Lung (tissue), 12 donors: Measurements from ENCODE around the gene DHRS4. TPM values are rescaled to one million over a fixed set of nuclear protein-coding genes. Genes with fewer than 3 reads are reported as not detected.
"Not testable (repeated sequence)": the region's sequence is repeated elsewhere in the genome, so short reads cannot be mapped to it uniquely, and the experiment has no call there.

Experiments
- ATAC-seq: fragments of 200-7000 bp; cut with Tn5 transposase; one replicate; pipeline ENCODE4 v1.9.1; 2020; ENCODE audit warnings: moderate number of reproducible peaks; ENCODE audit not compliant: insufficient read depth, low FRiP score
- DNase-seq, 3 donors: peaks; one replicate each; pipeline ENCODE4 v3.0.0-alpha.2; 2013 to 2017
- H3K27ac ChIP-seq, 2 donors: one replicate each; pipeline ENCODE4 v1.5.1; 2013; ENCODE audit warnings: mild to moderate bottlenecking in 2 of 2, moderate library complexity in 2 of 2, control low read depth in 1 of 2, inconsistent platforms in 1 of 2, low read depth in 1 of 2, low read length in 1 of 2
- H3K27me3 ChIP-seq, 3 donors: one replicate each; pipeline ENCODE4 v1.5.1; 2013; ENCODE audit warnings: low read length in 2 of 3; ENCODE audit not compliant: control insufficient read depth in 3 of 3, insufficient read depth in 3 of 3
- H3K36me3 ChIP-seq, 4 donors: one replicate each; pipeline ENCODE4 v1.5.1; 2013; ENCODE audit warnings: low read length in 4 of 4, mild to moderate bottlenecking in 1 of 4, moderate library complexity in 1 of 4; ENCODE audit not compliant: control insufficient read depth in 4 of 4, insufficient read depth in 4 of 4
- H3K4me1 ChIP-seq, 5 donors: one replicate each; pipeline ENCODE4 v1.5.1; 2013; ENCODE audit warnings: low read length in 5 of 5, mild to moderate bottlenecking in 2 of 5, moderate library complexity in 1 of 5; ENCODE audit not compliant: control insufficient read depth in 5 of 5, insufficient read depth in 5 of 5
- H3K4me3 ChIP-seq: one replicate; pipeline ENCODE4 v1.5.1; 2013; ENCODE audit warnings: mild to moderate bottlenecking, control low read depth, moderate library complexity
- H3K9ac ChIP-seq, 2 donors: one replicate each; pipeline ENCODE4 v1.5.1; 2013; ENCODE audit warnings: low read length in 2 of 2, control low read depth in 1 of 2; ENCODE audit not compliant: insufficient read depth in 1 of 2
- H3K9me3 ChIP-seq, 4 donors: one replicate each; pipeline ENCODE4 v1.5.1; 2013; ENCODE audit warnings: low read length in 3 of 4, mild to moderate bottlenecking in 1 of 4, moderate library complexity in 1 of 4; ENCODE audit not compliant: control insufficient read depth in 4 of 4, insufficient read depth in 3 of 4
- WGBS, 2 donors: extraction: QIAGEN DNeasy Blood & Tissue Kit; methylation state at CpG; one replicate each; pipeline ENCODE4 v1.1.7; 2013; 5-methylcytosine and 5-hydroxymethylcytosine counted together
- polyA plus RNA-seq, 2 donors: library from polyadenylated mRNA; stranded (reverse); fragments of 200-250 nt; gene quantifications; one replicate each; pipeline ENCODE4 v1.2.1, GENCODE V29; 2013
- total RNA-seq, 2 donors: library from RNA; depleted of rRNA in 1 of 2; stranded (reverse); fragments of >200 nt in 1 of 2; gene quantifications; one replicate each; pipeline ENCODE4 v1.2.1, GENCODE V29; 2014 to 2021
- TF ChIP-seq, protein P1 (sequence below): IDR thresholded peaks from 2 replicates; pipeline ENCODE4 v1.5.1; 2012; ENCODE audit warnings: mild to moderate bottlenecking; ENCODE audit errors: control extremely low read depth, extremely low read depth
- donor health status: control.
- donor health status: control.
- donor health status: Bipolar disorder and iron deficiency.
- donor health status: healthy.
- donor health status: DM: yes; HTN: yes; CAD: no.

The DHRS4 gene
- total and polyA plus RNA-seq, 4 donors = 36.0 to 45.9 (median 41.2) TPM

- DNase-seq = no peak
- Histone ChIP-seq H3K4me3 (no peak overlapping the region), H3K27ac (no peak overlapping the region), H3K36me3 (peaks cover 0 to 11% (median 4%) of the 10 kb centered on the region in 4 donors), H3K9ac (no peak overlapping the region), H3K9me3 (no peaks in the 10 kb centered on the region), H3K27me3 (no peaks in the 10 kb centered on the region), H3K4me1 (no peaks in the 10 kb centered on the region)
- 80 to 87% methylated on average over 3 of the region's 3 CpGs for WGBS, 2 donors
- TF ChIP-seq, protein P1, sequence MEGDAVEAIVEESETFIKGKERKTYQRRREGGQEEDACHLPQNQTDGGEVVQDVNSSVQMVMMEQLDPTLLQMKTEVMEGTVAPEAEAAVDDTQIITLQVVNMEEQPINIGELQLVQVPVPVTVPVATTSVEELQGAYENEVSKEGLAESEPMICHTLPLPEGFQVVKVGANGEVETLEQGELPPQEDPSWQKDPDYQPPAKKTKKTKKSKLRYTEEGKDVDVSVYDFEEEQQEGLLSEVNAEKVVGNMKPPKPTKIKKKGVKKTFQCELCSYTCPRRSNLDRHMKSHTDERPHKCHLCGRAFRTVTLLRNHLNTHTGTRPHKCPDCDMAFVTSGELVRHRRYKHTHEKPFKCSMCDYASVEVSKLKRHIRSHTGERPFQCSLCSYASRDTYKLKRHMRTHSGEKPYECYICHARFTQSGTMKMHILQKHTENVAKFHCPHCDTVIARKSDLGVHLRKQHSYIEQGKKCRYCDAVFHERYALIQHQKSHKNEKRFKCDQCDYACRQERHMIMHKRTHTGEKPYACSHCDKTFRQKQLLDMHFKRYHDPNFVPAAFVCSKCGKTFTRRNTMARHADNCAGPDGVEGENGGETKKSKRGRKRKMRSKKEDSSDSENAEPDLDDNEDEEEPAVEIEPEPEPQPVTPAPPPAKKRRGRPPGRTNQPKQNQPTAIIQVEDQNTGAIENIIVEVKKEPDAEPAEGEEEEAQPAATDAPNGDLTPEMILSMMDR = no peak
- ATAC-seq = no peak
Observed at GRCh38 chr14:23939607-23940326, 13.8 kb upstream of the DHRS4 start.

GRCh38 chr14:23941230-23941629 lies 12.3 kb upstream of the DHRS4 start:
- ATAC-seq (no peak), DNase-seq (no peak)
- Histone ChIP-seq H3K27me3 (no peaks in the 10 kb centered on the region), H3K4me3 (no peak overlapping the region), H3K36me3 (peaks cover 0 to 11% (median 4%) of the 10 kb centered on the region in 4 donors), H3K9me3 (no peaks in the 10 kb centered on the region), H3K27ac (no peak overlapping the region), H3K9ac (no peak overlapping the region), H3K4me1 (no peaks in the 10 kb centered on the region)
- TF ChIP-seq, protein P1 = no peak
- WGBS, 2 donors = 46 to 60% methylated on average over 3 of the region's 3 CpGs

- no peaks in the 10 kb centered on the region for H3K9me3 ChIP-seq
- H3K9ac ChIP-seq = no peak overlapping the region
- TF ChIP-seq, protein P1 = no peak
- no peaks in the 10 kb centered on the region for H3K27me3 ChIP-seq
- DNase-seq (no peak), ATAC-seq (no peak)
- H3K27ac ChIP-seq = no peak overlapping the region
- peaks cover 0 to 11% (median 4%) of the 10 kb centered on the region in 4 donors for H3K36me3 ChIP-seq
- H3K4me1 ChIP-seq = no peaks in the 10 kb centered on the region
- H3K4me3 ChIP-seq = no peak overlapping the region
Observed at GRCh38 chr14:23941669-23942068, 11.9 kb upstream of the DHRS4 start.

DNA sequence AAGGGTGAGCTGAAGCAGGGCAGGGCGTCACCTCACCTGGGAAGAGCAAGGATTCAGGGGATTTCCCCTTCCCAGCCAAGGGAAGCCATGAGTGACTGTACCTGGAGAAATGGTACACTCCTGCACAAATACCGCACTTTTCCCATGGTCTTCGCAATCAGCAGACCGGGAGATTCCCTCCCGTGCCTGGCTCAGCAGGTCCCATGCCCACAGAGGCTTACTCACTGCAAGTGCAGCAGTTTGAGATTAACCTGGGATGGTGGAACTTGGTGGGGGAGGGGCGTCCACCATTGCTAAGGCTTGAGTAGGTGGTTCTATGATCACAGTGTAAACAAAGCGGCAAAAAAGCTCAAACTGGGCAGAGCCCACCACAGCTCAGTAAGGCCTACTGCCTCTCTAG lies 11.0 kb upstream of the DHRS4 start:
- DNase-seq (no peak), ATAC-seq (no peak)
- H3K4me1 ChIP-seq = no peaks in the 10 kb centered on the region
- TF ChIP-seq, protein P1 = no peak
- no peak overlapping the region for H3K27ac ChIP-seq
- H3K9ac ChIP-seq = no peak overlapping the region
- peaks cover 0 to 11% (median 4%) of the 10 kb centered on the region in 4 donors for H3K36me3 ChIP-seq
- H3K4me3 ChIP-seq = no peak overlapping the region
- H3K27me3 ChIP-seq = no peaks in the 10 kb centered on the region
- WGBS, 2 donors = 87 to 89% methylated on average over 7 of the region's 7 CpGs
- H3K9me3 ChIP-seq = no peaks in the 10 kb centered on the region

GRCh38 chr14:23949069-23949468 lies 4.5 kb upstream of the DHRS4 start:
- not testable (repeated sequence) for DNase-seq, H3K9ac ChIP-seq, ATAC-seq, H3K4me3 ChIP-seq, H3K27me3 ChIP-seq, H3K4me1 ChIP-seq, H3K36me3 ChIP-seq, H3K9me3 ChIP-seq, H3K27ac ChIP-seq
- WGBS, 2 donors = 71 to 76% methylated on average over 2 of the region's 2 CpGs
